GM19452 (cell line): Measurements from ENCODE around the gene MCHR1.

Source experiments
- ATAC-seq: cut with Tn5 transposase; IDR thresholded peaks from one replicate; pipeline ENCODE4 v1.9.1; 2021; ENCODE audit not compliant: unreplicated experiment

MCHR1 gene, protein sequence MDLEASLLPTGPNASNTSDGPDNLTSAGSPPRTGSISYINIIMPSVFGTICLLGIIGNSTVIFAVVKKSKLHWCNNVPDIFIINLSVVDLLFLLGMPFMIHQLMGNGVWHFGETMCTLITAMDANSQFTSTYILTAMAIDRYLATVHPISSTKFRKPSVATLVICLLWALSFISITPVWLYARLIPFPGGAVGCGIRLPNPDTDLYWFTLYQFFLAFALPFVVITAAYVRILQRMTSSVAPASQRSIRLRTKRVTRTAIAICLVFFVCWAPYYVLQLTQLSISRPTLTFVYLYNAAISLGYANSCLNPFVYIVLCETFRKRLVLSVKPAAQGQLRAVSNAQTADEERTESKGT

DNA sequence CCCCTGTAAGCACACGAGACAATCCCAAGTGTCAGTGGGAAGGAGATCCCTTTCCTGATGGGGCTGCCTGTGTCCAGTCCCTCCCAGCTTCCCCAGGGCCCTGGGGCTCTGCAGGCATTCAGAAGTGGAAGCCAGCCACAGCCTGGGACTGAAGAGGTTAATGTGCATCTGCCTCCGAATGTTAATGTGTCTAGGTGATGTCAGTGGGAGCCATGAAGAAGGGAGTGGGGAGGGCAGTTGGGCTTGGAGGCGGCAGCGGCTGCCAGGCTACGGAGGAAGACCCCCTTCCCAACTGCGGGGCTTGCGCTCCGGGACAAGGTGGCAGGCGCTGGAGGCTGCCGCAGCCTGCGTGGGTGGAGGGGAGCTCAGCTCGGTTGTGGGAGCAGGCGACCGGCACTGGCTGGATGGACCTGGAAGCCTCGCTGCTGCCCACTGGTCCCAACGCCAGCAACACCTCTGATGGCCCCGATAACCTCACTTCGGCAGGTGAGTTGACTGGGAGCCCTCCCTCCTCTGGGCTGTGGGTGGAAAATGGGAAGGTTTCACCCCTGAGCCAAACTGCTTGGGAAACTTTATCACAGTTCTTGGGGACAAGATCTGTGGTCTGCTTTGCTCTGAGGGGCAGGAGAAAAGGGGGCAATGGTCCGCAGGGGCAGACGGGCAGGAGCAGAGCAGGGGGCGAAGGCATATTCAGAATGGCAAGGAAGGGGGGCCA lies at the start of gene MCHR1:
Gene MCHR1 (plus strand): TSS at position 236 of the 715 bp plus-strand sequence. CDS start 169 bp downstream, at position 405.
- ATAC-seq, result no peak

DNA sequence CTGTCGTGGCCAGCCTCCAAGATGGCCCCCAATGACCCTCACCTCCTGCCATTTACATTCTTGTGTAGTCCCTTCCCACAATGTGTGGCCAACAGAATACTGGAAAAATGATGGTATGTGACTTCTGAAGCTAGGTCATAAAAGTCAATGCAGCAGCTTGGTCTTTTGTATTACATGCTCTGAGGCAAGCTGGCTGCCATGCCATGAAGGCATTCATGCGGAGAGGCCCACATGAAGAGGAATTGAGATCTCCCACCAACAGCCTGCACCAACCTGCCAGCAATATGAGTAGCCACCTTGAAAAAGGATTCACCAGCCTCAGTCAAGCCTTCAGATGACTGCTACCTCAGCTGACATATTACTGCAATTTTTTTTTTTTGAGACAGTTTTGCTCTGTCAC lies 47.4 kb upstream of the MCHR1 start:
- ATAC-seq, result no peak

DNA sequence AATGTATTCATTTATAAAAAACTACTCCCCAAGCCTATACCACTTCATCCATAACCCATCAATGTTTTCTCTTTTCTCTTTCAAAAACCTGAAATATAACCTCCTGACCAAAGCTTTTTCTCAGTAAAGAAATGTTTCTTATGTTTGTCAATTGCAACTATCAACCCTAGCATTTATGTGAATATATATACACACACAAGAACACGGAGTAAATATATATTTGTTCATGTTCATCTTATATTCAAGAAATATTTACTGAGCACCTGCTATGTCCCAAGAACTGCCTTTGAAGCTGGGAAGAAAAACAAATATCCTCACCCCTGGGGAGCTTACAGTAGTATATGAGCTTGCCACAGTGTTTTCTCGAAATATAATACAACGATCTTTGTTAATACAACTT lies 46.2 kb upstream of the MCHR1 start:
- ATAC-seq, result no peak

DNA sequence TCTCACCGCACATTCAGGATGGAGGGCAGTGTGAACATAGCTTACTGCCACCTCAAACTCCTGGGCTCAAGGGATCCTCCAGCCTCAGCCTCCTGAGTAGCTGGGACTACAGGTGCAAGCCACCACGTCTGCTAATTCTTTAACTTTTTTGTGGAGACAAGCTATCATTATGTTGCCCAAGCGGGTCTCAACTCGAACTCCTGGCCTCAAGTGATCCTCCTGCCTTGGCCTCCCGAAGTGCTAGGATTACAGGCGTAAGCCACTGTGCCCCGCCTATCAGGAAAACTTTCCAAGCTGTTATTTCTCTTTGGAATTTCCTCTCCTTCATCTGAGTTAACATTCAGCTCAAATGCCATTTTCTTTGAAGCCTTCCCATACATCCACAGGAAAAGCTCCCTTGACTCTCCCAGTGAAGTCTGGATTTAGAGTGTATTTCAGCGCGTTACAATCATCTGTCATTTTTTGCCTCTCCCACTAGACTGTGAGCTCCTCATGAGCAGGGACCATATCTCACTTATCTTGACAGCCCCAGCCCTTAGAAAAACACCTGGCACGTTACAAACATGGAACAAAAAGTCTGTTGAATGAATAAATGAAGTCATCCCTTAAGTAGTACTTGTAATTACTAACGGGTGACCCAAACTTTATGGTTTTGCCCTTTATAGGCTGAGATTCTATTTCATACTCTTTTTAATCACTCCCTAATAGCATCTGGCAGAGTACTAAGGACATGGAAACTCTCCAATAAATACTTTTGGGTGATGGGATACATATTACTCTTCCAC lies 45.0 kb upstream of the MCHR1 start:
- no peak for ATAC-seq

DNA sequence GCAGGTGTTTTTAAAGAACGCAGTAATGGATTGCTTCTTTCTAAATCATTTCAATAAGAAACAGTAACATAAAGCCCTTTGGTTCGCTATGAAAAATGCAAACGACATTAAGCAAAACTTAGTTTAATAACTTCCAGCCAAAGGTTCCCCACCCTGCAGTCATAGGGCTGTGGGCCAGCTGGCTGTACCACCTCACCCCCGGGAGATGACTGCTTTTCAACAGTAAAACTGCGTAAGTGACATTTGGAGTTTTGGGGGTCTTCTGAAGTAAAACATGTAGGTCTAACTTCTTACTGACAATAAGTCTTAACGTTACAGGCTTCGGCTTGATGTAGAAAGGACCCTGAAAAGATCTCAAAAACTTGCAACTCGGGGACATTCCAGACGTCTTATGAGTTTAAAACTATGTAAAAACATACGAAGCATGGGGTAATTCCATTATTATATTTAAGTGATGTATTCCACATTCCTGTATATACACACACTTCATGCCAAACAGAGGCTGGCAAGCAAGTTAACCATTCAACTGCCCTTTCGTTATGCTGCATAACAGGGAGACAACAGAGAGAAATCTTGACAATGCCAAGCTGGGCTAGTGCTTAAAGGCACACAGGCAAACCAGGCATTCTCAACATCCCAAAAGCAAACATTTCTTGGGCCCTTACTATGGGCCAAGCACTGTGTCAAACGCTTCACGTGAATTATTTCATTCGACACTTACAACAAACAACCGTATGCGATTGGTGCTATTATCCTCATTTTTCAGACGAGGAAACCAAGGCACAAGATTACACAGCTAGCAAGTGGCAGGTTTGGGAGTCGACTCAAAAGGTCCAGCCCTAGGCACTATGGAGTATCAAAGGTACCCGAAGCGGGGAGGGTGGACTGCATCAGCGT lies 44.0 kb upstream of the MCHR1 start:
- ATAC-seq, result no peak

DNA sequence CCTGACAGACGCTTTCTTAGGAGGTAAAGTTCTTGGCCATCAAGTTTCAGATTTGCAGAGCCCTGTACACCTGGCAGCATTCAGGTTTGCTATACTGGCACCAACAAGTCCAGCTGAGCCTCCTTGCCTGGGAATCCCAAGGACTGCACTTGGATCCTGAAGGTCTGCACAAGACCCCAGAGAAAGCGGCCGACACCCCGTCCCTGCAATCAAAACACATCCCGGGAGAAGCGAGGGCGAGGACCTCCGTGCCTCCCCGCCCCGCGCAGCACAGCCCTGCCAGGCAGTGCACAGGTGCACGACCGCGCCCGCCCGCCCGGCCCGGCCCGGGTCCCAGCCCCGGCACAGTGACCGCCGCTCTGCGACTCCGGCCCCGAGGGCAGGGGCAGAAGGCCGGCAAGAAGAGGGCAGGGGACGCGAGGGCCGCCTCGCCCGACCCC lies 43.3 kb upstream of the MCHR1 start:
- peak; percentile 20 for ATAC-seq

DNA sequence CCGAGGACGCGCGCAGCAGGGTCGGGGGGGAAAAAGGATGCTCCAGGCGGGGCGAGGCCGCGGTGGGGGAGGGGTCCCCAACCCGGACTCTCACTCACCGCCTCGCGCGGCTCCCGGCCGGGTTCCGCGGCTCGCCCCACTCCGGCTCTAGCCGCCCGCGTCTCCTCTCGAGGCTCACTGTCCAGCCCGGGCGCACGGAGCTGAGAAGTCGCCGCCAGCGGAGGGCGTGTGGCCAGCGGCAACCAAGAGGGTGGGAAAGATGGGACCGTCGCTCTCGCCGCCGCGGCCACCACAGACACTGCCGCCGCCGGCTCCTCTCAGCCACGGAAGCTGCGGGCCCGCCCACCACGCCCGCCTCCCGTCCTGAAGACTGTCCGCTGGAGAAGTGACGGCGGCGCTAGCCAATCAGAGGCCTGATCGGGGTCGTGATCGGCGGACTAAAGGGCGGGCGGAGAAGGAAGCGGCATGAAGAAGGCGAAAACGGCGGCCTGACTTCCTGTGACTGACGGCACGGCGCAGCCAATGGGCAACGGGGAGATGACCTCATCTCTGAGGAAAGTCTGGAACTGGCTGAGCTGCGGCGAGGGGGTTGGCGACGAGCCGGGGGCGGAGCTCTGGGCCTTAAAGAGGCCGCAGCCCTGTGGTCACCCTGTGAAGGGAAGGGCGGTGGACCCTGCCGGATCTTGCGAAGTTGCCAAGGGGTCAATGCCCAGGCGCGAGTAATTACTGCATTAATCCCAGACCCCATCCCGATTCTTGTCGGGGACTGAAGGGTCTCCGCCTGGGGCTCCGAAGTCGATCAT lies 42.7 kb upstream of the MCHR1 start, which contains the start of gene MRTFA:
Gene MRTFA (minus strand): TSS at position 340 of the 803 bp plus-strand sequence.
- ATAC-seq, result peak; percentile 93

DNA sequence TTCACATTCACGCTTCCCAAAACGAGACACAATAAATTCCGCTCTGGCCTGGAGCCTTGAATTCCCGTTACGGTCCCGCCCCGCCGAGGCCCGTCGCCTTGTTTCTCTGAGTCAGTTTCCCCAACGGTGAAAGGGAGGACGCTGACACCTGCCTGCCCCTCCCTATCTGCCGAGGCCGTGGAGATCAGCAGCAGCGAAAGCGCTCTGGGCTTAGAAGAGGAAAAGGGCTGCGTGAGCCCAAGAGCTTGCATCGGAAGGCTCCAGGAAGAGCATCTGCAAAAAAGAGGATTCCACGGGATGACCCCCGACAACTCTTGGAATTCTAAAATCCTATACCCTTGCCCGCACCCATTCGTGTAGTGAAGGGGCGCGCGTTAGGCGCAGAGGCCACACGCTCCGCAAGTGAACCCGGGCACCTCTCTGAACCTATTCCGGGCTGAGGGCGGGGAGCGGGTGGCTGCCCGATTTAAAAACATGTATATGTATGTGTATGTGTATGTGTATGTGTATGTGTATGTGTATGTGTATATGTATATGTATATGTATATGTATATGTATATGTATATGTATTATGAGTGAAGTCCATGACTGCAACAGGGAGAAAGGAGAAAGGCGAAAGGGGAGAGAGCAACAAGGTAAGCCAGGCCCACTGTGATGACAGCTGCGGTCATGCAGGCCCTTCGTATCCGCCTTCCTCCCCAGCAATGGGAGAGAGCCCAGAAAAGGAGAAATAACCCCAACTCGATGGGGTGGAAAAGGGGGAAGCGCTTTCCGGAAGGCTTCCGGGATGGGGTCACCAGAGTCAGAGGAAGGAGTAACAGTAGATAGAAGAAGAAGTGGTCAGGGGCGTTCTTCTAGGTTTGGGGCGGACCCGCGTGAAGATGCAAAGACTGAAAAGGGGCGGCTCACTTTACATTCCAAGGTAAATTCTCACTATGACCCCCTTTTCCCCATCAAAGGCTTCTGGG lies 41.8 kb upstream of the MCHR1 start:
- peak; percentile 8 for ATAC-seq

DNA sequence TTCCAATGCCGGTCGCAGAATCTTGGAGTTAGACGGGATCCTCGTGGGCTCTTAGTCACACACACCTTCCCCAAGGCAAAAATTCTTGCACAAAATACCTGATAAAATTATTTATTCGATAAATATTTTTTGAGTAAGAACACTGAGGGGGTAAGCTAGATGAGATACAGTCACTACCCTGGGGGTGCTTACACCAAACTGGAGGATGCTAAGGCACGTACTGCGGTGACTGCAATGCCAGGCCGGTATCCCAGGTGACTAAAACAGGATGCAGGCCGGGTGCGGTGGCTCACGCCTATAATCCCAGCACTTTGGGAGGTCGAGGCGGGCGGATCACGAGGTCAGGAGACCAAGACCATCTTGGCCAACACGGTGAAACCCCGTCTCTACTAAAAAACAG lies 41.0 kb upstream of the MCHR1 start:
- no peak for ATAC-seq

DNA sequence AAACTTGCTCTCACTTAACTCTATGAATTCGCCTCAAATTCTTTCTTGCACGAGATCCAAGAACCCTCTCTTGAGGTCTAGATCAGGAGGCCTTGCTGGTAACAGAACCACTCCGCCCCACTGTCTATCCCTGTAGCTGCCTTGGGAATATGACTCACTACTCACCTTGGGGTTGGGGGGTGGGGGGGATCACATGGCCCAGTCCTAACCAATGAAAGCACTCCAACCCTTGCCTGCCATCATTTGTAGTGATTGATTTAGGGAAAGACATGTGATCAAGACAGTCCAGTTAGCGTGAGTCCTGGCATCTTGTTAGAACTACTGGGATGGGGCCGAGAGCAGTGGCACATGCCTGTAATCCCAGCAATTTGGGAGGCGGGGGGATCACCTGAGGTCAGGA lies 38.0 kb upstream of the MCHR1 start:
- ATAC-seq, result no peak

DNA sequence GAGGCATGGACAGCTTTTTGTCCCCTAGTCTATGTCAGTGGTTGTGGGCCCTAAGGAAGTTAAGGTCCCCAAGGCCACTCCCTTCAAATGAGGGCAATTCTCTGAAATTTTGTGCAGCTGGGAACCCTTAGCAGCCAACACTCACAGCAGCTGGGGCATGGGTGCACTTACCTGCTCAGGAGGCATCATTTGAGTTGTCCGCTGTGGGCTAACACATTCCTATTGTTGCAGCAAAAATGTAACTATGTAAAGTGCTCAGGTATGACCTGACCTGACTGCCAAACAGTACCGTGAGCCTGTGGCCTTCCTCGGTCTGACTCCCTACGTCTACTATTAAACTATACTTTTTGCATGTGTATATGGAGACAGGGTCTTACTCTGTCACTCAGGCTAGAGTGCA lies 37.0 kb upstream of the MCHR1 start:
- ATAC-seq, result no peak

DNA sequence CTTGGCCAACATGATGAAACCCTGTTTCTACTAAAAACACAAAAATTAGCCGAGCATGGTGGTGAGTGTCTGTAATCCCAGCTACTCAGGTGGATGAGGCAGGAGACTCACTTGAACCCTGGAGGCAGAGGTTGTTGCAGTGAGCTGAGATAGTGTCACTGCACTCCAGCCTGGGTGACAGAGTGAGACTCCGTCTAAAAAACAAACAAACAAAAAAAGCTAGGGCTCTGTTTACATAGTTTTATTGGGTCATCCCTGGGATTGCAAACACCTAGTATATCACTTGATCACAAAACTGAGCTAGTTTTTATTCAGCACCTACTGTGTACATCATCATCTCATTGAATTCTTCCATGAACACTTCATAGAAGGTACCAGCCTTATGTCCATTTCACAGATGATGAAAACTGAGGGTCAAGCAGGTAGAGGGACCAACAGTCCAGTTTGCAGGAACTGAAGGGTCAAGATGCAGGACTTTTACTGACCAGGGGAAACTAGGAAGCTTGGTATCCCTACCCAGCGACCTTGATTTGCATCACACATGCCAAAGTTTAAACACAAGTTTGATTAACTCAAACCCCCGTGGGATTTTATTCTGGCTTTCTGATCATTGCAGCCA lies 33.6 kb upstream of the MCHR1 start:
- no peak for ATAC-seq

DNA sequence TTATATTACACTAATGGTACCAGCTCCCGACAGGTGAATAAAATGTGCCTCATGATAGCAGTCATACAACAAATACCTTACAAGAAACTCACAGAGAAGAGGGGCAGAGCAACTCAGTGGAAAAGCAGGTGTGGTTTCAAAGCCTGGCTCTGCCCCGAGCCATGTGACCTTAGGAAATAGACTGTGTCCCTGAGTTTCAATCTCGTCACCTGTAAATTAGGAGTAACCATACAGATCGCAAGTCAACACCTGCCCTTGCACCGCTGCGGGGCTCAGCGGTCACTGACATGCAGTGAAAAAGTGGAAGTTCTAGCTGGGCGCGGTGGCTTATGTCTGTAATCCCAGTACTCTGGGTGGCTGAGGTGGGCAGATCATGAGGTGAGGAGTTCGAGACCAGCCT lies 30.9 kb upstream of the MCHR1 start:
- ATAC-seq, result no peak

DNA sequence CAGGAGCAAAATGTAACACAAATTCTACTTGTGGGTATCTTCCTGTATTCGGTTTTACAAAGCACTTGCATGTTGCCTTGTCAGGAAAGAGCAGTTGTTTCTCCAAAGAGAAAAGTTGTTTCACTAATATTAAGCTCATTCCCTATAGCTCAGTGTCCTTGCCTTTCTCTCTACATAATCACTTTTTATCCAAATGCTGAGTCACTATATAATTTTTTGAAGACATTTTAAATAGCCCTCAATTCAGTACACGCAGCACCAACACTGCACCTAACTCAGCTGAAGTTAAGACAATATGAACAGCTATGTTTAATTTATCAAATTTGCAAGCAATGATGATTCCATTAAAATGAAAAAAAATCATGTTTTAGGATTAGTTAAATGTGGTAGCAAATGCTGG lies 28.2 kb upstream of the MCHR1 start:
- no peak for ATAC-seq

DNA sequence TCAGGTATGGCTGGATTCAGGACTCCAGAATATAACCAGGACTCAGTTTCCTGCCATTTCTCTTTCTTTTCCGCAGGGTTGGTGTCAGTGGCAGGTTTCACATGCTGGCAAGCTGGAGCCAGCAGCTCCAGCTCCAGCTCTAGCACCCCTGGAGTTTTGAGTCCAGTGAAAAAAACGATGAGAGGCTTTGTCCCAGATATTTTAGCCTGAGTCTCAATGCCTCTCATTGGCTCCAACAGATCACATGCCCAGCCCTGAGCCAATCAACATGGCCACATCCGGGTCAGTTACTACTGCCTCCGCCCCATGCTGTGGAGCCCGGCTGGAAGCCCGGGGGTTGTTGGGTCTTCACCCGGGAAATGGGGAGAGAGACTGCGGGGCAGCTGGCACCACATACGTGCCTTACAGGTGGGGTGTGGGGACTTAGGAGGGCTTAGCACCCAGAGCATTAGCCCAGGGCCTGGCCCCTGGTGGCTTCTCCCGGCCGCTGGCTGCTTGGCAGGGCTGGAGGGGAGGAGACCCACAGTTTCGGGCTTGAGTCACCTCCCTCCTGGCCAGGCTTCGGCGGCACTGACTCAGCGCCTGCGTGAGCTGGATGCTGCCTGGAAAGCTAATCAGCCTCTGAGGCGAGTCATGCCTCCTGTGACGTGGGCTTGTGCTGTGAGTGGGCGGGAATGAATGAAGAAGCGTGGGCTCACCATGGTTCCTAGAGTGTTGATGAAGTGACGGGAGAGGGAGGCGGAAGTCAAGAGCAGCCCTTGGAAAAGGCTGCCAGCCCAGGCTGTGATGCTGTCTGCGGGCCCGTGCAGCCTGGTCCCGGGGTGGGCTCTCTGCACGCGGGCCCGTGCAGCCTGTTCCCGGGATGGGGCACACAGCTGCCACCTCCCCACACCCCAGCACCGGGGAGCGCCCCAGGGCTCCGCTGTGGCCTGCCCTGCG lies 27.5 kb upstream of the MCHR1 start:
- no peak for ATAC-seq

DNA sequence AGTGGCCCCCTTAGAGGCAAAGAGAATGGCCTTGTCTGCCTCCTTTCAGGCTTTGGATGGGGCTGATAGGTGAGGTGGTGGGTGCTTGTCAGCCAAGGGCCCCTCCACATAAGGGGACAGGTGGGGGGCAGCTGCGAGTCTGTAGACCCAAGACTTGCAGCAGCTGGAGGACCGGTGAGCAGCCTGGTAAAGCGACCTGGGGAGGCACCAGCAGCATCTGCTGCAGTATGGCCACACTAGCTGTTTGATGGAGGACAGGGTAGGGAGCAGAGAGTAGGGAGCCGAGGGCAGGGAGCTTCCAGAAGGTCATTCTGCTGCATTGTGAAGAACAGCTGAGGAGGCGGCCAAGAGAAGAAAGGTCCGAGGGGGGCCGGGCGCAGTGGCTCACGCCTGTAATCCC lies 25.9 kb upstream of the MCHR1 start:
- no peak for ATAC-seq

DNA sequence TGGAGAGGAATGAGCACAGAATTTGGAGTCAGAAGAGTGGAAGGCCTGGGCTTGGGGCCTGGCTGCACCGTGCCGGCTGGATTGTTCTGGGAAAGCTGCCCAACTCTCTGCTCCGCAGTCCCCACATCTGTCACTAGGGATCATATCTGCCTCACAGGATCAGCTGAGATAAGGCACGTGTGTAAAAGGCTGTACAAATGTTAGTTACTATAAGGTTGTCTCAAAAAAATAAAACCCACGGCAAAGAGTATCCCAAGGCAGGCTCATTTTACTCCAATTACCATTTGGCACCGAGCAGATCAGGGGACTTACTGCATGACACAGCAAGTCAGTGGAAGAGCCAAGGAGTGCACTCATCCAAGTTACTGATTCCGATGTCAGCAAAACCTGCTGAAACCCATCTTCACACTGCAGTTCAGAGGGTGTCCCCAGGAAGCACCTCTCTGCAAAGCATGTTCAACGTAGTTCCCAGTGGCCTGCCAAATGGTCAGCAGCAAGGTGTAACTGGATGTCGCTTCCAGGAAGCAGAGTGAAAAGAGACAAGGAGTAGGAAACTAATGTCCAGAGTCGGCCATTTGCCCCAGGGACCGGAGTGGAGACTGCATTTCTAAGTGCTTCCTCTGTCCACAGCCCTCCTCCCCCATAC lies 24.6 kb upstream of the MCHR1 start:
- ATAC-seq, result no peak
